WTC11 (cell line): Measurements from ENCODE around the gene ATP2B1.

Experiments
- ELF4 ChIP-seq: sonication (generic); formaldehyde crosslinking; IDR thresholded peaks from 2 replicates; pipeline ENCODE4 v1.8.1; 2022; ENCODE audit warnings: low read depth, mild to moderate bottlenecking, moderate library complexity, missing genetic modification reagents
- TF ChIP-seq, protein P1 (sequence below): fragments of 200-600 bp; IDR thresholded peaks from 2 replicates; pipeline ENCODE4 v1.8.0; 2022; ENCODE audit warnings: antibody characterized with exemption
- TF ChIP-seq, protein P2 (sequence below): sonication (generic); formaldehyde crosslinking; IDR thresholded peaks from 2 replicates; pipeline ENCODE4 v1.8.0; 2023; ENCODE audit warnings: missing genetic modification reagents
- TF ChIP-seq, protein P3 (sequence below): sonication (generic); formaldehyde crosslinking; IDR thresholded peaks from 2 replicates; pipeline ENCODE4 v1.8.0; 2023; ENCODE audit warnings: missing genetic modification reagents, mild to moderate bottlenecking, borderline replicate concordance

DNA sequence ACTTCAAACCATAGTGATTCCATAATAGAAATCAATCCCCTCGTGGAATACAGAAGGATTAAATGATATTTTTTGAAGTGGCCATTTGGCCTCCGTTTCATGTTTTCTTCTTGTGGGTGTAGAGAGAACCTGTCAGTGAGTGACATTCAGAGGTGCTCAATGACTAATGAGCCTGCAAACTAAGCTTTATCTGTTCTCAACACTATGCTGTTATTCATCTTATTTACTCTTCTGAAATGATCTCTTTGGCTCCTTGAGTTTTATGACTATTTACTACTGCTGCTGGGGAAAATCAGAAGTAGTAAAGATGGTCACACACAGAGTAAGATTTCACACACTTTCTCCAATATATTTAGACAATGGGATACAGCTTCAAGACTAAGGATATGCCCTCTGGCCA lies 30.4 kb downstream of the ATP2B1 start:
- TF ChIP-seq, protein P1, sequence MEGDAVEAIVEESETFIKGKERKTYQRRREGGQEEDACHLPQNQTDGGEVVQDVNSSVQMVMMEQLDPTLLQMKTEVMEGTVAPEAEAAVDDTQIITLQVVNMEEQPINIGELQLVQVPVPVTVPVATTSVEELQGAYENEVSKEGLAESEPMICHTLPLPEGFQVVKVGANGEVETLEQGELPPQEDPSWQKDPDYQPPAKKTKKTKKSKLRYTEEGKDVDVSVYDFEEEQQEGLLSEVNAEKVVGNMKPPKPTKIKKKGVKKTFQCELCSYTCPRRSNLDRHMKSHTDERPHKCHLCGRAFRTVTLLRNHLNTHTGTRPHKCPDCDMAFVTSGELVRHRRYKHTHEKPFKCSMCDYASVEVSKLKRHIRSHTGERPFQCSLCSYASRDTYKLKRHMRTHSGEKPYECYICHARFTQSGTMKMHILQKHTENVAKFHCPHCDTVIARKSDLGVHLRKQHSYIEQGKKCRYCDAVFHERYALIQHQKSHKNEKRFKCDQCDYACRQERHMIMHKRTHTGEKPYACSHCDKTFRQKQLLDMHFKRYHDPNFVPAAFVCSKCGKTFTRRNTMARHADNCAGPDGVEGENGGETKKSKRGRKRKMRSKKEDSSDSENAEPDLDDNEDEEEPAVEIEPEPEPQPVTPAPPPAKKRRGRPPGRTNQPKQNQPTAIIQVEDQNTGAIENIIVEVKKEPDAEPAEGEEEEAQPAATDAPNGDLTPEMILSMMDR: no peak
- TF ChIP-seq, protein P2, sequence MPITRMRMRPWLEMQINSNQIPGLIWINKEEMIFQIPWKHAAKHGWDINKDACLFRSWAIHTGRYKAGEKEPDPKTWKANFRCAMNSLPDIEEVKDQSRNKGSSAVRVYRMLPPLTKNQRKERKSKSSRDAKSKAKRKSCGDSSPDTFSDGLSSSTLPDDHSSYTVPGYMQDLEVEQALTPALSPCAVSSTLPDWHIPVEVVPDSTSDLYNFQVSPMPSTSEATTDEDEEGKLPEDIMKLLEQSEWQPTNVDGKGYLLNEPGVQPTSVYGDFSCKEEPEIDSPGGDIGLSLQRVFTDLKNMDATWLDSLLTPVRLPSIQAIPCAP (CRISPR knock-in tag): no peak
- TF ChIP-seq, protein P3, sequence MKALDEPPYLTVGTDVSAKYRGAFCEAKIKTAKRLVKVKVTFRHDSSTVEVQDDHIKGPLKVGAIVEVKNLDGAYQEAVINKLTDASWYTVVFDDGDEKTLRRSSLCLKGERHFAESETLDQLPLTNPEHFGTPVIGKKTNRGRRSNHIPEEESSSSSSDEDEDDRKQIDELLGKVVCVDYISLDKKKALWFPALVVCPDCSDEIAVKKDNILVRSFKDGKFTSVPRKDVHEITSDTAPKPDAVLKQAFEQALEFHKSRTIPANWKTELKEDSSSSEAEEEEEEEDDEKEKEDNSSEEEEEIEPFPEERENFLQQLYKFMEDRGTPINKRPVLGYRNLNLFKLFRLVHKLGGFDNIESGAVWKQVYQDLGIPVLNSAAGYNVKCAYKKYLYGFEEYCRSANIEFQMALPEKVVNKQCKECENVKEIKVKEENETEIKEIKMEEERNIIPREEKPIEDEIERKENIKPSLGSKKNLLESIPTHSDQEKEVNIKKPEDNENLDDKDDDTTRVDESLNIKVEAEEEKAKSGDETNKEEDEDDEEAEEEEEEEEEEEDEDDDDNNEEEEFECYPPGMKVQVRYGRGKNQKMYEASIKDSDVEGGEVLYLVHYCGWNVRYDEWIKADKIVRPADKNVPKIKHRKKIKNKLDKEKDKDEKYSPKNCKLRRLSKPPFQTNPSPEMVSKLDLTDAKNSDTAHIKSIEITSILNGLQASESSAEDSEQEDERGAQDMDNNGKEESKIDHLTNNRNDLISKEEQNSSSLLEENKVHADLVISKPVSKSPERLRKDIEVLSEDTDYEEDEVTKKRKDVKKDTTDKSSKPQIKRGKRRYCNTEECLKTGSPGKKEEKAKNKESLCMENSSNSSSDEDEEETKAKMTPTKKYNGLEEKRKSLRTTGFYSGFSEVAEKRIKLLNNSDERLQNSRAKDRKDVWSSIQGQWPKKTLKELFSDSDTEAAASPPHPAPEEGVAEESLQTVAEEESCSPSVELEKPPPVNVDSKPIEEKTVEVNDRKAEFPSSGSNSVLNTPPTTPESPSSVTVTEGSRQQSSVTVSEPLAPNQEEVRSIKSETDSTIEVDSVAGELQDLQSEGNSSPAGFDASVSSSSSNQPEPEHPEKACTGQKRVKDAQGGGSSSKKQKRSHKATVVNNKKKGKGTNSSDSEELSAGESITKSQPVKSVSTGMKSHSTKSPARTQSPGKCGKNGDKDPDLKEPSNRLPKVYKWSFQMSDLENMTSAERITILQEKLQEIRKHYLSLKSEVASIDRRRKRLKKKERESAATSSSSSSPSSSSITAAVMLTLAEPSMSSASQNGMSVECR (CRISPR knock-in tag): no peak
- TF ChIP-seq ELF4: no peak
